Hepatocyte (in vitro differentiated cells): ENCODE measurements around the gene C5orf63. TPM values are rescaled to one million over a fixed set of nuclear protein-coding genes. Genes with fewer than 3 reads are reported as not detected.

Experiments used
- DNase-seq: peaks from one replicate; pipeline ENCODE4 v3.0.0-alpha.2; 2016; ENCODE audit warnings: low spot score
- H2AFZ ChIP-seq: fragments of 200-600 bp; sonication (generic); 2 replicates; pipeline ENCODE4 v1.6.0; 2016; ENCODE audit warnings: antibody characterized with exemption, mild to moderate bottlenecking
- H3K27ac ChIP-seq: fragments of 200-600 bp; sonication (generic); 2 replicates; pipeline ENCODE4 v1.5.1; 2016; ENCODE audit warnings: mild to moderate bottlenecking
- H3K27me3 ChIP-seq: fragments of 200-600 bp; sonication (generic); 2 replicates; pipeline ENCODE4 v1.6.1; 2016
- H3K36me3 ChIP-seq: fragments of 200-600 bp; sonication (generic); replicated peaks from 2 replicates; pipeline ENCODE4 v1.5.1; 2016; ENCODE audit warnings: low read depth; ENCODE audit not compliant: insufficient read depth
- H3K4me1 ChIP-seq: fragments of 200-600 bp; sonication (generic); 2 replicates; pipeline ENCODE4 v1.5.1; 2016; ENCODE audit warnings: mild to moderate bottlenecking, moderate library complexity; ENCODE audit not compliant: insufficient read depth
- H3K4me2 ChIP-seq: fragments of 200-600 bp; sonication (generic); 2 replicates; pipeline ENCODE4 v1.6.0; 2016
- H3K4me3 ChIP-seq: fragments of 200-600 bp; sonication (generic); 2 replicates; pipeline ENCODE4 v1.5.1; 2016; ENCODE audit warnings: mild to moderate bottlenecking
- H3K79me2 ChIP-seq: fragments of 200-600 bp; sonication (generic); 2 replicates; pipeline ENCODE4 v1.6.0; 2017; ENCODE audit warnings: mild to moderate bottlenecking
- H3K9me2 ChIP-seq: fragments of 200-600 bp; sonication (generic); replicated peaks from 2 replicates; pipeline ENCODE4 v1.6.0; 2017; ENCODE audit warnings: mild to moderate bottlenecking; ENCODE audit not compliant: insufficient read depth
- H3K9me3 ChIP-seq: fragments of 200-600 bp; sonication (generic); 2 replicates; pipeline ENCODE4 v1.5.1; 2016; ENCODE audit warnings: low read depth, mild to moderate bottlenecking
- H4K20me1 ChIP-seq: fragments of 200-600 bp; sonication (generic); 2 replicates; pipeline ENCODE4 v1.6.0; 2016; ENCODE audit warnings: mild to moderate bottlenecking; ENCODE audit not compliant: insufficient read depth, poor library complexity, severe bottlenecking
- CTCF ChIP-seq: fragments of 200-600 bp; sonication (generic); IDR thresholded peaks from 2 replicates; pipeline ENCODE4 v1.5.1; 2016; ENCODE audit warnings: antibody characterized with exemption, mild to moderate bottlenecking; ENCODE audit not compliant: poor library complexity
- EZH2 ChIP-seq: fragments of 200-600 bp; sonication (generic); IDR thresholded peaks from 2 replicates; pipeline ENCODE4 v1.6.1; 2016; ENCODE audit warnings: antibody characterized with exemption, mild to moderate bottlenecking, borderline replicate concordance
- EZH2phosphoT487 ChIP-seq: fragments of 200-600 bp; sonication (generic); IDR thresholded peaks from one replicate; pipeline ENCODE4 v1.6.1; 2018; ENCODE audit warnings: antibody characterized with exemption, mild to moderate bottlenecking, low read depth, moderate library complexity; ENCODE audit not compliant: unreplicated experiment, severe bottlenecking
- whole genome bisulfite sequencing: methylation state at CpG from one replicate; pipeline ENCODE4 v1.1.6; 2016; ENCODE audit warnings: low lambda C conversion rate; ENCODE audit errors: missing lambda C conversion rate; 5-methylcytosine and 5-hydroxymethylcytosine counted together
- polyA plus RNA-seq: library from polyadenylated mRNA; unstranded; fragments of >200 nt; fragmentation: Nextera tagmentation; extraction: Ambion mirVana; gene quantifications from 2 replicates; pipeline ENCODE4 v1.2.1, GENCODE V29; 2016
- total RNA-seq: library from RNA; depleted of rRNA; stranded (reverse); fragments of >200 nt; gene quantifications from 2 replicates; pipeline ENCODE4 v1.2.3, GENCODE V29; 2014

The C5orf63 gene
- total and polyA plus RNA-seq, 2 experiments from 2014 or later, result 0.23 to 1.7 TPM

GRCh38 chr5:127101935-127102334 is 28.6 kb upstream of the C5orf63 start:
- no peak for DNase-seq
- Histone ChIP-seq H3K27ac (no peak overlapping the region), H3K9me2 (no peaks in the 10 kb centered on the region), H4K20me1 (no peaks in the 10 kb centered on the region), H3K27me3 (no peaks in the 10 kb centered on the region), H3K4me2 (peak overlapping the region; percentile 27), H3K9me3 (no peaks in the 10 kb centered on the region), H3K4me1 (no peaks in the 10 kb centered on the region), H3K4me3 (no peak overlapping the region), H3K79me2 (no peaks in the 10 kb centered on the region), H3K36me3 (no peaks in the 10 kb centered on the region), H2AFZ (no peak overlapping the region)
- TF ChIP-seq EZH2phosphoT487 (no peak), CTCF (no peak), EZH2 (no peak)

GRCh38 chr5:127101533-127101932 is 28.2 kb upstream of the C5orf63 start:
- no peak for DNase-seq
- H3K27me3 ChIP-seq, result no peaks in the 10 kb centered on the region
- no peaks in the 10 kb centered on the region for H3K36me3 ChIP-seq
- H4K20me1 ChIP-seq, result no peaks in the 10 kb centered on the region
- no peak overlapping the region for H3K4me2 ChIP-seq
- H3K9me3 ChIP-seq, result no peaks in the 10 kb centered on the region
- 92% methylated on average over 2 of the region's 2 CpGs for WGBS
- H3K27ac ChIP-seq, result no peak overlapping the region
- no peaks in the 10 kb centered on the region for H3K4me1 ChIP-seq
- H3K4me3 ChIP-seq, result no peak overlapping the region
- no peak overlapping the region for H2AFZ ChIP-seq
- TF ChIP-seq CTCF, result no peak
- no peak for TF ChIP-seq EZH2
- no peak for TF ChIP-seq EZH2phosphoT487
- no peaks in the 10 kb centered on the region for H3K9me2 ChIP-seq
- H3K79me2 ChIP-seq, result no peaks in the 10 kb centered on the region

- H3K4me3 ChIP-seq, result no peak overlapping the region
- H4K20me1 ChIP-seq, result no peaks in the 10 kb centered on the region
- H3K27me3 ChIP-seq, result no peaks in the 10 kb centered on the region
- TF ChIP-seq EZH2phosphoT487, result no peak
- 82% methylated on average over 3 of the region's 3 CpGs for WGBS
- H3K4me1 ChIP-seq, result no peaks in the 10 kb centered on the region
- H3K9me3 ChIP-seq, result no peaks in the 10 kb centered on the region
- H3K4me2 ChIP-seq, result no peak overlapping the region
- no peaks in the 10 kb centered on the region for H3K79me2 ChIP-seq
- H3K36me3 ChIP-seq, result no peaks in the 10 kb centered on the region
- H3K27ac ChIP-seq, result no peak overlapping the region
- no peaks in the 10 kb centered on the region for H3K9me2 ChIP-seq
- no peak for DNase-seq
- H2AFZ ChIP-seq, result no peak overlapping the region
Observed at GRCh38 chr5:127098241-127098640, 24.9 kb upstream of the C5orf63 start.

DNA sequence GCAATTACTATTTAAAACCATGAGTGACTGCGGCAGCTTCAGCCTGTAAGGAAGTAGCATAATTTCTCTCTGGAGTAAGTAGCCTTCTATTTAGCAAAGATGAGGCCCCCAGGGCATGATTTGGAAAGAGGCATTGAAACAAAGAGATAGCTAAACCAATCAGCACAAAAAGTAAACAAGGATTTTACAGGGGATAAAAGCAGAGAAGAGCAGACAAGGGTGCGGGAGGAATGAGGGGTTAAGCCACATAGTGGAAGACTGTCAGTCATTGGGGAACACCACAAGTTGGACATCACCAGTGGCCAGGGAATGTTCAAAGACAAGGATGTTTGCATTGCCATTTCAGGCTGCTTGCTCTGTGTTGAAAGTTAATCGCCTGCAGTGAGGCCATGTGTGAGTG is 24.0 kb upstream of the C5orf63 start:
- no peak overlapping the region for H3K27ac ChIP-seq
- H3K4me1 ChIP-seq, result no peaks in the 10 kb centered on the region
- no peak overlapping the region for H2AFZ ChIP-seq
- TF ChIP-seq EZH2phosphoT487 (no peak), EZH2 (no peak), CTCF (no peak)
- WGBS, result 19% methylated on average over 3 of the region's 3 CpGs
- H3K9me2 ChIP-seq, result no peaks in the 10 kb centered on the region
- no peak overlapping the region for H3K4me3 ChIP-seq
- H4K20me1 ChIP-seq, result no peaks in the 10 kb centered on the region
- H3K4me2 ChIP-seq, result no peak overlapping the region
- H3K79me2 ChIP-seq, result no peaks in the 10 kb centered on the region
- H3K9me3 ChIP-seq, result no peaks in the 10 kb centered on the region
- H3K27me3 ChIP-seq, result no peaks in the 10 kb centered on the region
- H3K36me3 ChIP-seq, result no peaks in the 10 kb centered on the region
- no peak for DNase-seq
